Vagina (tissue), 2 donors: ENCODE measurements around the gene ARMC6.

Experiments
- CTCF ChIP-seq, 3 experiments: fragments of 450-650 bp in 2 of 3; fragments of 200-600 bp in 1 of 3; sonication (generic) in 1 of 3; IDR thresholded peaks; one replicate each; pipeline ENCODE4 v1.5.1; 2017 to 2019; ENCODE audit warnings: antibody characterized with exemption in 3 of 3, mild to moderate bottlenecking in 2 of 3, moderate library complexity in 2 of 3
- POLR2A ChIP-seq, 2 donors: fragments of 450-650 bp; IDR thresholded peaks; one replicate each; pipeline ENCODE4 v1.6.1; 2017; ENCODE audit warnings: antibody characterized with exemption in 2 of 2, mild to moderate bottlenecking in 2 of 2, moderate library complexity in 2 of 2
- POLR2AphosphoS5 ChIP-seq, 2 donors: sonication (generic); formaldehyde crosslinking; IDR thresholded peaks; one replicate each; pipeline ENCODE4 v1.9.0; 2017; ENCODE audit warnings: antibody characterized with exemption in 2 of 2, mild to moderate bottlenecking in 2 of 2, low read depth in 1 of 2; ENCODE audit not compliant: insufficient read depth in 1 of 2

DNA sequence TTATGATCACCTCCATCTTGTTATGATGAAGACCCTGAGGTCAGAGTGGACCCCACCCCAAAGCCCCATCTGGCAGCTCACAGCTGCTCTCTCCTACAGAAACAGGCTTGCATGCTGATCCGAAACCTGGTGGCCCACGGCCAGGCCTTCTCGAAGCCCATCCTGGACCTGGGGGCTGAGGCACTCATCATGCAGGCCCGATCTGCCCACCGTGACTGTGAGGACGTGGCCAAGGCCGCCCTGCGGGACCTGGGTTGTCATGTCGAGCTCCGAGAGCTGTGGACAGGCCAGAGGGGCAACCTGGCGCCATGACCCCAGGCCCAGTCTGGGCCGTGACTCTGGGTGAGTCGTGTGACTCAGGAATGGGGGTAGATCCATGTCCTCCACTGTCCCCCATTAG is 23.9 kb downstream of the ARMC6 start:
- TF ChIP-seq CTCF (IDR thresholded peaks at IDR 0.05) (no peak), POLR2AphosphoS5 (IDR thresholded peaks at IDR 0.05; ENCODE audit: insufficient read depth in 1 of 2, low read depth in 1 of 2) (no peak), POLR2A (IDR thresholded peaks at IDR 0.05) (no peak)
